ENCODE data around the gene FAM181B.
A peak's percentile ranks its signal among the peaks of the same experiment; 100 is the strongest.

The FAM181B gene

GRCh38 chr11:82732734-82733443 is 775 bp downstream of the FAM181B start:
- Histone ChIP-seq H3K27ac (replicated peaks; ENCODE audit: low read length) (no peak overlapping the region), H4K91ac (ENCODE audit: low read depth, low read length, poor library complexity) (no peak overlapping the region), H3K4me3 (ENCODE audit: low read length in 2 of 2) (peak overlapping the region; percentile 46 to 76), H2BK120ac (ENCODE audit: low read depth, low read length) (no peak overlapping the region), H3K18ac (ENCODE audit: low read length) (peak overlapping the region; percentile 83), H3K79me1 (ENCODE audit: low read depth, low read length) (no peaks in the 10 kb centered on the region), H3K36me3 (replicated peaks in 1 of 2; ENCODE audit: control insufficient read depth in 2 of 2, insufficient read depth in 2 of 2, low read length in 2 of 2) (peaks cover 0 to 2% of the 10 kb centered on the region in 2 donors), H2BK15ac (ENCODE audit: low read length) (peak overlapping the region; percentile 39), H2AK5ac (ENCODE audit: low read depth, low read length) (peak overlapping the region; percentile 30), H3K23ac (ENCODE audit: low read depth, low read length, poor library complexity) (peak overlapping the region; percentile 62), H3K4me2 (ENCODE audit: insufficient read depth, low read length, poor library complexity, severe bottlenecking) (peak overlapping the region; percentile 94), H3K4me1 (ENCODE audit: control insufficient read depth in 2 of 2, insufficient read depth in 1 of 2, low read depth in 1 of 2, low read length in 2 of 2) (peaks cover 0 to 7% of the 10 kb centered on the region in 2 donors), H3K27me3 (ENCODE audit: control insufficient read depth in 3 of 3, insufficient read depth in 3 of 3, low read depth in 1 of 3, low read length in 3 of 3) (peaks cover 21 to 69% (median 60%) of the 10 kb centered on the region in 3 experiments), H4K8ac (ENCODE audit: low read depth, low read length) (no peak overlapping the region), H3K4ac (ENCODE audit: low read length) (no peak overlapping the region), H3K9me3 (replicated peaks in 1 of 2; ENCODE audit: control insufficient read depth in 2 of 2, insufficient read depth in 1 of 2, low read depth in 1 of 2, low read length in 2 of 2) (no peaks in the 10 kb centered on the region), H2AFZ (ENCODE audit: low read length) (peak overlapping the region; percentile 96), H2BK12ac (ENCODE audit: low read length) (no peak overlapping the region), H2BK5ac (ENCODE audit: low read length) (no peak overlapping the region), H3K9ac (ENCODE audit: low read depth, low read length, poor library complexity) (no peak overlapping the region), H3K14ac (ENCODE audit: low read length) (no peak overlapping the region)
- DNase-seq (ENCODE audit: low spot score), result no peak
- WGBS, 2 donors (ENCODE audit: extremely low coverage in 2 of 2, insufficient read length in 2 of 2, insufficient replicate concordance in 1 of 2), result no CpG with 5 or more reads among the region's 93 CpGs

- no peak overlapping the region for H2BK5ac ChIP-seq (ENCODE audit: low read length)
- no peak overlapping the region for H2BK15ac ChIP-seq (ENCODE audit: low read length)
- no peak for DNase-seq (ENCODE audit: low spot score)
- H3K4me1 ChIP-seq (ENCODE audit: control insufficient read depth in 2 of 2, insufficient read depth in 1 of 2, low read depth in 1 of 2, low read length in 2 of 2), result peaks cover 0 to 6% of the 10 kb centered on the region in 2 donors
- no CpG with 5 or more reads among the region's 37 CpGs for WGBS, 2 donors (ENCODE audit: extremely low coverage in 2 of 2, insufficient read length in 2 of 2, insufficient replicate concordance in 1 of 2)
- peaks cover 21 to 68% (median 61%) of the 10 kb centered on the region in 3 experiments for H3K27me3 ChIP-seq (ENCODE audit: control insufficient read depth in 3 of 3, insufficient read depth in 3 of 3, low read depth in 1 of 3, low read length in 3 of 3)
- no peak overlapping the region for H2BK12ac ChIP-seq (ENCODE audit: low read length)
- no peak overlapping the region for H3K23ac ChIP-seq (ENCODE audit: low read depth, low read length, poor library complexity)
- H2AK5ac ChIP-seq (ENCODE audit: low read depth, low read length), result no peak overlapping the region
- H3K27ac ChIP-seq (replicated peaks; ENCODE audit: low read length), result no peak overlapping the region
- no peak overlapping the region for H3K4ac ChIP-seq (ENCODE audit: low read length)
- H3K4me2 ChIP-seq (ENCODE audit: insufficient read depth, low read length, poor library complexity, severe bottlenecking), result no peak overlapping the region
- H3K9me3 ChIP-seq (replicated peaks in 1 of 2; ENCODE audit: control insufficient read depth in 2 of 2, insufficient read depth in 1 of 2, low read depth in 1 of 2, low read length in 2 of 2), result no peaks in the 10 kb centered on the region
- H3K9ac ChIP-seq (ENCODE audit: low read depth, low read length, poor library complexity), result no peak overlapping the region
- no peaks in the 10 kb centered on the region for H3K79me1 ChIP-seq (ENCODE audit: low read depth, low read length)
- H2AFZ ChIP-seq (ENCODE audit: low read length), result peak overlapping the region; percentile 96
- H4K8ac ChIP-seq (ENCODE audit: low read depth, low read length), result no peak overlapping the region
- no peak overlapping the region for H3K14ac ChIP-seq (ENCODE audit: low read length)
- H3K4me3 ChIP-seq (ENCODE audit: low read length in 2 of 2), result no peak overlapping the region
- H3K18ac ChIP-seq (ENCODE audit: low read length), result no peak overlapping the region
- H2BK120ac ChIP-seq (ENCODE audit: low read depth, low read length), result no peak overlapping the region
- H4K91ac ChIP-seq (ENCODE audit: low read depth, low read length, poor library complexity), result no peak overlapping the region
- H3K36me3 ChIP-seq (replicated peaks in 1 of 2; ENCODE audit: control insufficient read depth in 2 of 2, insufficient read depth in 2 of 2, low read length in 2 of 2), result peaks cover 0 to 2% of the 10 kb centered on the region in 2 donors
Measured at GRCh38 chr11:82732348-82732733, 1.3 kb downstream of the FAM181B start.

- no peak overlapping the region for H3K4ac ChIP-seq (ENCODE audit: low read length)
- no peak overlapping the region for H3K23ac ChIP-seq (ENCODE audit: low read depth, low read length, poor library complexity)
- peaks cover 21 to 64% (median 61%) of the 10 kb centered on the region in 3 experiments for H3K27me3 ChIP-seq (ENCODE audit: control insufficient read depth in 3 of 3, insufficient read depth in 3 of 3, low read depth in 1 of 3, low read length in 3 of 3)
- no peak overlapping the region for H2AK5ac ChIP-seq (ENCODE audit: low read depth, low read length)
- peaks cover 0 to 2% of the 10 kb centered on the region in 2 donors for H3K36me3 ChIP-seq (replicated peaks in 1 of 2; ENCODE audit: control insufficient read depth in 2 of 2, insufficient read depth in 2 of 2, low read length in 2 of 2)
- no peak overlapping the region for H3K14ac ChIP-seq (ENCODE audit: low read length)
- no peak overlapping the region for H2AFZ ChIP-seq (ENCODE audit: low read length)
- H2BK15ac ChIP-seq (ENCODE audit: low read length), result no peak overlapping the region
- no peak for DNase-seq (ENCODE audit: low spot score)
- no peak overlapping the region for H3K4me3 ChIP-seq (ENCODE audit: low read length in 2 of 2)
- no peak overlapping the region for H2BK12ac ChIP-seq (ENCODE audit: low read length)
- H3K9me3 ChIP-seq (replicated peaks in 1 of 2; ENCODE audit: control insufficient read depth in 2 of 2, insufficient read depth in 1 of 2, low read depth in 1 of 2, low read length in 2 of 2), result no peaks in the 10 kb centered on the region
- H3K9ac ChIP-seq (ENCODE audit: low read depth, low read length, poor library complexity), result no peak overlapping the region
- H3K4me2 ChIP-seq (ENCODE audit: insufficient read depth, low read length, poor library complexity, severe bottlenecking), result no peak overlapping the region
- H3K79me1 ChIP-seq (ENCODE audit: low read depth, low read length), result no peaks in the 10 kb centered on the region
- H3K27ac ChIP-seq (replicated peaks; ENCODE audit: low read length), result no peak overlapping the region
- no peak overlapping the region for H4K8ac ChIP-seq (ENCODE audit: low read depth, low read length)
- H3K18ac ChIP-seq (ENCODE audit: low read length), result no peak overlapping the region
- H2BK5ac ChIP-seq (ENCODE audit: low read length), result no peak overlapping the region
- no CpG with 5 or more reads among the region's 11 CpGs for WGBS, 2 donors (ENCODE audit: extremely low coverage in 2 of 2, insufficient read length in 2 of 2, insufficient replicate concordance in 1 of 2)
- peaks cover 0 to 6% of the 10 kb centered on the region in 2 donors for H3K4me1 ChIP-seq (ENCODE audit: control insufficient read depth in 2 of 2, insufficient read depth in 1 of 2, low read depth in 1 of 2, low read length in 2 of 2)
- no peak overlapping the region for H4K91ac ChIP-seq (ENCODE audit: low read depth, low read length, poor library complexity)
- H2BK120ac ChIP-seq (ENCODE audit: low read depth, low read length), result no peak overlapping the region
Measured at GRCh38 chr11:82731691-82732277, 1.9 kb downstream of the FAM181B start.

DNA sequence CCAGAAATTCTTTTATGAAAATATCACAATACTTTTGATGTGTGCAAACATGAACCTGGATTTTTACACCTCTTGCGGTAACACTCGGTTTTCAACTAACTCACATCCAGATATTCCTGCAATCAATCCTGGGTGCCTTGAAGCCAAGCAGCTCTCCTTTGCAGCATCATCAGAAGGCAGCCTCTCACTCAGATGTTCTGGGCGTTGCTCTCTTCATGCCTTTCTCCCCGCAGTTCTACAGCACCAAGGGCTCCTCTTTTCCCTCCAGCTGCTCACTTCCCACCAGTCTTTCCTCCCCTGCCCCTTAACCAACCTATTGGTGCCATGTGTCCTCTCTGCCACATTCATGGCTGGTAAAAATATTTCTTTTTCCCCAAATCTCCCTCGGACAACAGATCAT is 2.9 kb downstream of the FAM181B start:
- Histone ChIP-seq H3K79me1 (ENCODE audit: low read depth, low read length) (no peaks in the 10 kb centered on the region), H3K9me3 (replicated peaks in 1 of 2; ENCODE audit: control insufficient read depth in 2 of 2, insufficient read depth in 1 of 2, low read depth in 1 of 2, low read length in 2 of 2) (no peaks in the 10 kb centered on the region), H3K4me2 (ENCODE audit: insufficient read depth, low read length, poor library complexity, severe bottlenecking) (no peak overlapping the region), H3K18ac (ENCODE audit: low read length) (no peak overlapping the region), H2BK12ac (ENCODE audit: low read length) (no peak overlapping the region), H3K4me1 (ENCODE audit: control insufficient read depth in 2 of 2, insufficient read depth in 1 of 2, low read depth in 1 of 2, low read length in 2 of 2) (peaks cover 0 to 6% of the 10 kb centered on the region in 2 donors), H2BK15ac (ENCODE audit: low read length) (no peak overlapping the region), H2BK120ac (ENCODE audit: low read depth, low read length) (no peak overlapping the region), H2BK5ac (ENCODE audit: low read length) (no peak overlapping the region), H2AK5ac (ENCODE audit: low read depth, low read length) (no peak overlapping the region), H2AFZ (ENCODE audit: low read length) (no peak overlapping the region), H3K4ac (ENCODE audit: low read length) (no peak overlapping the region), H3K23ac (ENCODE audit: low read depth, low read length, poor library complexity) (no peak overlapping the region), H3K36me3 (replicated peaks in 1 of 2; ENCODE audit: control insufficient read depth in 2 of 2, insufficient read depth in 2 of 2, low read length in 2 of 2) (peaks cover 0 to 2% of the 10 kb centered on the region in 2 donors), H3K27me3 (ENCODE audit: control insufficient read depth in 3 of 3, insufficient read depth in 3 of 3, low read depth in 1 of 3, low read length in 3 of 3) (peaks cover 21 to 63% (median 61%) of the 10 kb centered on the region in 3 experiments), H3K27ac (replicated peaks; ENCODE audit: low read length) (no peak overlapping the region), H3K4me3 (ENCODE audit: low read length in 2 of 2) (no peak overlapping the region), H4K8ac (ENCODE audit: low read depth, low read length) (no peak overlapping the region), H3K14ac (ENCODE audit: low read length) (no peak overlapping the region), H4K91ac (ENCODE audit: low read depth, low read length, poor library complexity) (no peak overlapping the region), H3K9ac (ENCODE audit: low read depth, low read length, poor library complexity) (no peak overlapping the region)
- DNase-seq (ENCODE audit: low spot score), result no peak
- WGBS, 2 donors (ENCODE audit: extremely low coverage in 2 of 2, insufficient read length in 2 of 2, insufficient replicate concordance in 1 of 2), result no CpG with 5 or more reads among the region's 5 CpGs
